ENCODE data around the gene MDGA2.

The MDGA2 gene

GRCh38 chr14:47447076-47447475 lies 228.3 kb downstream of the MDGA2 start:
- no peak overlapping the region for H3K27ac ChIP-seq
- TF ChIP-seq CTCF (conservative IDR thresholded peaks at IDR 0.05) (no peak), ZFX (IDR thresholded peaks at IDR 0.05) (no peak)

DNA sequence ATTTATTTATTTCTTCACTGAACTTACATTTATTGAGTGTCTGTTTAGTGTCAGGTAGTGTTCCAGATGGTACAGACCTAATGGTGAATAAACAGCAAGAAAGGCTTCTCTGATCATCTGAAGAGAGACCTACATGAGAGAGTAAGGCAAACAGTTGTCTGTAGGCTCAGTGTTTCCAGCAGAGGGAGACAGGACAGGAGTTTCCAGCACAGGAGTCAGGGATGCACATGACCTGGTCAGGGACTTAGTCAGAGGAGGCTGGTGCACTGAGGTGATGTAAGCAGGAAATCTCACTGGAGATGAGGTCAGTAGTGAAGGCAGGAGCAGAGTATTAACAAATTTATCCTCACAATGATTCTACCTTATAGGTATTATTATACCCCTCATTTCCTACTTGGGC lies 233.2 kb downstream of the MDGA2 start:
- H3K27ac ChIP-seq = no peak overlapping the region
- TF ChIP-seq CTCF (conservative IDR thresholded peaks at IDR 0.05) = peak; percentile 57
- no peak for TF ChIP-seq ZFX (IDR thresholded peaks at IDR 0.05)

DNA sequence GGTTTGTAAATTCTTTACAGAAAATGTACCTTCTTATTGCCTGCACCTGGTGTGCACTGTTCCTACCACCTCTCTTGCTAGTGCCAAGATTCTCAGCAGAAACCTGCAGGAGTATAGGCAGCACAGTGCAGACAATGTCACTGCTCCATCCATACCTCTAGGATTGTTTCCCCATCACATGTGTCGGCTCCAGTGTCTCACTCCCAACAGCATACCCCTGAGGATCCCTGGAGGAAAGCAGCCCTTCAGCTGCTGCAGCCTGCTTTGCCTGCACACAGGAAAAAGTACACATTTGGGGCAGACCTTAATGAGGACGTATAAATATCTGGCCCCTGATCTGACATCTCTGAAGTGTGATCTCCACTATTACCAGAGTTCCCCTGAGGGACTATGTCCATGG lies 235.5 kb downstream of the MDGA2 start:
- no peak overlapping the region for H3K27ac ChIP-seq
- TF ChIP-seq ZFX (IDR thresholded peaks at IDR 0.05) = no peak
- TF ChIP-seq CTCF (conservative IDR thresholded peaks at IDR 0.05) = no peak

DNA sequence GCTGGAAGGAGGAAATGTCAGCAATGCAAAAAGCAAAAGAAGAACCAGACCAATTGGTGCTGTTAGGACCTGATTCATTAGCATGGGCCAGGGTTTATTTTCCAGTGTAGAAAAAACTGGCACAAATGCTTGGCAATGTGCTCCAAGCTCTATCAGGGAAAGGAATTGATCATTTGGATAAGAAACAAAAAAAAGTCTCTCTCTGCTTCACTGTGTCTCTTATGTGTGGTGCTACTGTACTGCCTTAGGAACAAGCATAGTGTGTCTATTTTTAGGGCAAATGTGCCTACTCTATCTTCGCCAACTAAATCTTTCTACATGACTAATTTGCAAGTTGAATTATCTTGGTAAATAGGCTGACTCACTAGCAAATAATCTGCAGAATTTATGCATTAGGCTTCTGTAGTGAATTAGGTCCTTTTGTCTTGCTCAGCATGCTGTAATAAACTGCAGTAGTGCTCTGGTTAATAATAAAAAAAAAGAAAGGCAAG lies 236.7 kb downstream of the MDGA2 start:
- TF ChIP-seq CTCF (conservative IDR thresholded peaks at IDR 0.05) = no peak
- no peak for TF ChIP-seq ZFX (IDR thresholded peaks at IDR 0.05)

DNA sequence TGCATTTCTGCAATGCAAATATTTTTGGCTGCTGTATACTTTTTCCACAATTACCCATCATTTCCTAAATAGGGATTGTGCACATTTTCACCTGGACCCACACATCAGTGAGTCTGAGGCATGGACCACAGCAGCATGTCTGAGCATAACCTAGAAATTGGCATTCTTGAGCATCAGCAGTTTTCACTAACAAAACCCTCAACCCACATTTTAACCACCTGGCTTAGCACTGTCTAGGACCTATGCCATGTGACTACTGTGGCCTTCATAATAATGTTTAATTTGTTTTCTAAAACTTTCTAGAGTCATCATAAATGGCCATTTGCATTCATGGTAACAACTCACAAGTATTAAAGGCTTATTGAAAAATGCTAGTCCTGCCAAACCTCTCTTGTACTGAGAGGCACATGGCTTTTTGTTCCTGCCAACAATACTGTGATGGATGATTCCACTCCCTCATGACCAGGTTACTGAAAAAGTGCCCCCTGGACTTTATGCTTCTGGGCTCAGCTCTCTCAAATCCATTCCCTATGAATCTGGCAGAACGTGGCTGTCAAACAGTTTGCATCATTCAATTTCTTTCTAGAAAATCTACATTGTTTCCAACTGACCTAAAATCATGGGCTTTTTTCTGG lies 240.0 kb downstream of the MDGA2 start:
- TF ChIP-seq CTCF (conservative IDR thresholded peaks at IDR 0.05) (no peak), ZFX (IDR thresholded peaks at IDR 0.05) (no peak)

More for the DNA sequence above, 236.7 kb downstream of the MDGA2 start:
- no peak overlapping the region for H3K27ac ChIP-seq

GRCh38 chr14:47427629-47428028 lies 247.8 kb downstream of the MDGA2 start:
- TF ChIP-seq CTCF (conservative IDR thresholded peaks at IDR 0.05) = no peak
- TF ChIP-seq ZFX (IDR thresholded peaks at IDR 0.05) = no peak
- H3K27ac ChIP-seq = no peak overlapping the region

More for the DNA sequence above, 240.0 kb downstream of the MDGA2 start:
- H3K27ac ChIP-seq = no peak overlapping the region

DNA sequence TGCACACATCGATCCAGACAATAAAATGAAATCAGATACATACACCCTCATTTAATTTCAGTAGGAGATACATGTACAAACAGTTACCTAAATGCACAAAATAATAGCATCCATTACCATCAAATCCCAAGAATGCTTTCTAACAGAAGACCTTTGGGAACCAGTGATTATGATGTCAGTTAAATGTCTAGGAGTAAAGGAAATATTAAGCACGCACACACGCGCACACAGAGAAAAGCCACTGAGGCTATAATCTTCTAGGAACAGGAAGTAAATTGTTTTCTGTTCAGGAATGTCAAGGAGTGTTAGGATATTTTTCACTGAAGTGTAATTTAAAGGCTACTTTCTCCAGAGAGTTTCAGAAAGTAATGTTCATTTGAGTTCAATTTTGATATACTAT lies 250.1 kb downstream of the MDGA2 start:
- no peak overlapping the region for H3K27ac ChIP-seq
- TF ChIP-seq ZFX (IDR thresholded peaks at IDR 0.05) (no peak), CTCF (conservative IDR thresholded peaks at IDR 0.05) (no peak)

All from C4-2B (cell line).